Activated CD4-positive, alpha-beta memory T cell treated with anti-CD3 and anti-CD28 coated beads, Interleukin-2, amount 10 ng/mL, durations not matched to agents 7 days and 5 days (primary cell): ENCODE measurements around the gene SLC2A13. TPM values are rescaled to one million over a fixed set of nuclear protein-coding genes. Genes with fewer than 3 reads are reported as not detected.

Source experiments
- CTCF ChIA-PET: fragments of 350-600 bp; sonication (Branson Sonifier 250); formaldehyde crosslinking; loops from one replicate; lab custom pipeline; 2021; ENCODE audit warnings: antibody characterized with exemption, inconsistent platforms; lab: Charles Lee
- POLR2A ChIA-PET: fragments of 350-600 bp; sonication (Branson Sonifier 250); formaldehyde crosslinking; loops from one replicate; lab custom pipeline; 2021; ENCODE audit warnings: antibody characterized with exemption; lab: Charles Lee
- DNase-seq: peaks from one replicate; pipeline ENCODE4 v3.0.0-alpha.2; 2020
- H3K27ac Mint-ChIP-seq: one replicate; pipeline ENCODE4 v1.8.0; 2021; ENCODE audit warnings: mild to moderate bottlenecking, mixed read lengths
- H3K27me3 Mint-ChIP-seq: one replicate; pipeline ENCODE4 v1.8.0; 2021; ENCODE audit warnings: mixed read lengths
- H3K36me3 Mint-ChIP-seq: one replicate; pipeline ENCODE4 v1.8.0; 2021; ENCODE audit warnings: low read depth, mixed read lengths
- H3K4me1 Mint-ChIP-seq: one replicate; pipeline ENCODE4 v1.8.0; 2021; ENCODE audit warnings: mixed read lengths
- H3K4me3 Mint-ChIP-seq: one replicate; pipeline ENCODE4 v1.8.0; 2021; ENCODE audit warnings: mild to moderate bottlenecking, mixed read lengths
- H3K9me3 Mint-ChIP-seq: one replicate; pipeline ENCODE4 v1.8.0; 2021; ENCODE audit warnings: mixed read lengths
- total RNA-seq, 2 experiments: library from RNA; stranded (reverse); gene quantifications; one replicate each; pipeline ENCODE4 v1.2.3, GENCODE V29; 2021

Gene SLC2A13
- total RNA-seq, 2 experiments from 2014 or later: 3.2 to 3.4 TPM

GRCh38 chr12:40028296-40028695 is 77.6 kb downstream of the SLC2A13 start:
- no peaks in the 10 kb centered on the region for H3K4me1 Mint-ChIP-seq
- no peak for DNase-seq
- H3K27me3 Mint-ChIP-seq: no peaks in the 10 kb centered on the region
- no peaks in the 10 kb centered on the region for H3K36me3 Mint-ChIP-seq
- ChIA-PET CTCF (no interaction called here), POLR2A (no interaction called here)
- no peaks in the 10 kb centered on the region for H3K9me3 Mint-ChIP-seq
- no peak overlapping the region for H3K27ac Mint-ChIP-seq
- no peak overlapping the region for H3K4me3 Mint-ChIP-seq

DNA sequence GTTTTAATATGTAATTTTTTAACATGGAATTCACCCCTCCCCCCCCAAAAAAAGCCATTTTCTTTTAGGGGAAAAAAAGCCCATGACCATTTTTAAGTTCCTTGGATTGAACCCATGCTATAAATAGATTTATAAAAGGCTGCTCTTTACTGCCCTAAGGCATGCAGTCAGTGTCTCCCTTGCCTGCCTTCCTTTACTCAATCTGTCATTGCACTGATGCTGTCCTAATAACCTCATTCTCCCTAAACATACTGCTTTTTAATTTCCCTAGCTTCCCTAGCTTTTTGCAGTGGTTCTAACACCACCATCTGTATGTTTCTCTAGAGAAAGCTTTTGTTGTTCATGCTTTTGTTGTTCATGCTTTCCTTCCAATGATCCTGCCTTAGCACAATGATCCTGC is 83.0 kb downstream of the SLC2A13 start:
- ChIA-PET POLR2A (no interaction called here), CTCF (interaction anchor here (1.7 kb wide), 1 partner anchor 11 kb away, joined by 5 read pairs; no protein-coding TSS in a partner anchor)
- H3K27me3 Mint-ChIP-seq: no peaks in the 10 kb centered on the region
- no peaks in the 10 kb centered on the region for H3K4me1 Mint-ChIP-seq
- H3K9me3 Mint-ChIP-seq: no peaks in the 10 kb centered on the region
- no peak for DNase-seq
- H3K36me3 Mint-ChIP-seq: no peaks in the 10 kb centered on the region
- no peak overlapping the region for H3K27ac Mint-ChIP-seq
- no peak overlapping the region for H3K4me3 Mint-ChIP-seq

GRCh38 chr12:40020261-40020691 is 85.6 kb downstream of the SLC2A13 start:
- no peak for DNase-seq
- H3K27me3 Mint-ChIP-seq: no peaks in the 10 kb centered on the region
- ChIA-PET POLR2A (no interaction called here), CTCF (interaction anchor here (2.4 kb wide), 1 partner anchor 9 kb away, joined by 15 read pairs; no protein-coding TSS in a partner anchor)
- H3K36me3 Mint-ChIP-seq: no peaks in the 10 kb centered on the region
- H3K4me1 Mint-ChIP-seq: peaks cover 2% of the 10 kb centered on the region
- no peaks in the 10 kb centered on the region for H3K9me3 Mint-ChIP-seq
- no peak overlapping the region for H3K27ac Mint-ChIP-seq
- H3K4me3 Mint-ChIP-seq: no peak overlapping the region

DNA sequence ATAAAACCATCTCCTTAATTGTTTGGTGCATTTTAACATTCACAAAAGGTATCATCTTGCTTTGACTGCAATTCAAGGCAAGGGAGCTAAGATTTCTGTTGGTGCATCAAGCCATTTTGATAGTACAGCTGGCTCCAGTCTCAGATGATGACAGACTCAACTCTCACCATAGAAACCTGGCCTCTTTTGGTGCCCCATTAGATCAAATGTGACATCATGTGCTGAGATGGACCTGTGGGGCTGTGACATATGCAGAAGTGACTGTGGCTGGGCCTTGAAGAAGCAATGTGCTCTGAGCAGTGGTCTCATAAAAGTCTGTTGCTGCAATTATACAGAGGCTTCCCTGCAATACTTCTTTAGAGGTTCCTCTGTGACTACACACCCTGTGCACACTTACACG is 88.4 kb downstream of the SLC2A13 start:
- no peak for DNase-seq
- H3K4me3 Mint-ChIP-seq: no peak overlapping the region
- H3K27me3 Mint-ChIP-seq: no peaks in the 10 kb centered on the region
- ChIA-PET CTCF (no interaction called here), POLR2A (no interaction called here)
- H3K27ac Mint-ChIP-seq: no peak overlapping the region
- H3K36me3 Mint-ChIP-seq: no peaks in the 10 kb centered on the region
- H3K9me3 Mint-ChIP-seq: no peaks in the 10 kb centered on the region
- H3K4me1 Mint-ChIP-seq: peaks cover 2% of the 10 kb centered on the region

DNA sequence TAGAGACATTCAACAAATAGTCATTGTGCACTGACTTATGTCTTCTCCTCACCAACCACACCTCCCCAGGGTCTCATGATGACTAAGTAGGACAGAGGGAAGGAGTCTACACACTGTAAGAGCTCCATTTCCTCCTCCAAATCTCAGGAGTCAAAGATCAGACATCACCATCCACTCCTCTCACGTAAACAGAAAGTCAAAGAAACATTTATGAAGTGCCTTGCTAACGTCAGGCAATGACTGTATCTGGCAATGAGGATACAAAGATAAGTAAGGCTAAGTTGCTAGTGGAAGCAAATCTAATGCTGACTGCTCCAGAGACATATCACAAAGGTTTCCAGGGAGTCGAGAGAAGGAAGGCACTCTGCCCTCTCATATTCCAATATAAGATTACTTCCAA is 88.9 kb downstream of the SLC2A13 start:
- ChIA-PET POLR2A (no interaction called here), CTCF (interaction anchor here (1.4 kb wide), 1 partner anchor 16 kb away, joined by 3 read pairs; no protein-coding TSS in a partner anchor)
- Mint-ChIP-seq H3K27me3 (no peaks in the 10 kb centered on the region), H3K4me1 (peaks cover 2% of the 10 kb centered on the region), H3K4me3 (no peak overlapping the region), H3K27ac (no peak overlapping the region), H3K9me3 (no peaks in the 10 kb centered on the region), H3K36me3 (no peaks in the 10 kb centered on the region)
- DNase-seq: no peak

GRCh38 chr12:40015881-40016280 is 90.0 kb downstream of the SLC2A13 start:
- Mint-ChIP-seq H3K9me3 (no peaks in the 10 kb centered on the region), H3K4me1 (peaks cover 11% of the 10 kb centered on the region), H3K36me3 (no peaks in the 10 kb centered on the region), H3K27ac (no peak overlapping the region), H3K27me3 (no peaks in the 10 kb centered on the region), H3K4me3 (no peak overlapping the region)
- no peak for DNase-seq
- ChIA-PET CTCF (interaction anchor here (1.4 to 1.5 kb wide), 2 partner anchors 17 to 92 kb away, joined by 3 to 5 read pairs; no protein-coding TSS in a partner anchor), POLR2A (no interaction called here)

DNA sequence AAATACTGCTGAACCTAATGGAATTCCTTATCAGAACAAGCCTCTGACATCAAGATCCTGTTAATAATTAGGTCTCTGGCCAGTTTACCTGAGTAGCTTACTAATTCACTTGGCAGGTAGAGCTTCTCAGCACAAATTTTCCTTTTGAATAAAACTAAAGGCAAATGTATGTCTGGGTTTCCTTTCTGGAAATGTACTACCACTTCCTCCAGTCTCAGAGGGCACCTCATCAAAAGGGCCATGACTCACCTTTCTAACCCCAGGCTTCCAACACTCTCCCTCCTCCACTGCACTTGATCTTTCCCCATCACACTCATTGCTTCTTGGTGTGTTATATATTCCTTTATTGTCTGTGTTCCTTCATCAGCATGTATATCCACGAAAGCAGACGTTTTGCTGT is 90.5 kb downstream of the SLC2A13 start:
- Mint-ChIP-seq H3K9me3 (no peaks in the 10 kb centered on the region), H3K36me3 (no peaks in the 10 kb centered on the region), H3K27me3 (no peaks in the 10 kb centered on the region), H3K27ac (no peak overlapping the region), H3K4me1 (peaks cover 14% of the 10 kb centered on the region), H3K4me3 (no peak overlapping the region)
- ChIA-PET CTCF (interaction anchor here (1.5 kb wide), 1 partner anchor 92 kb away, joined by 5 read pairs; no protein-coding TSS in a partner anchor), POLR2A (no interaction called here)
- no peak for DNase-seq

DNA sequence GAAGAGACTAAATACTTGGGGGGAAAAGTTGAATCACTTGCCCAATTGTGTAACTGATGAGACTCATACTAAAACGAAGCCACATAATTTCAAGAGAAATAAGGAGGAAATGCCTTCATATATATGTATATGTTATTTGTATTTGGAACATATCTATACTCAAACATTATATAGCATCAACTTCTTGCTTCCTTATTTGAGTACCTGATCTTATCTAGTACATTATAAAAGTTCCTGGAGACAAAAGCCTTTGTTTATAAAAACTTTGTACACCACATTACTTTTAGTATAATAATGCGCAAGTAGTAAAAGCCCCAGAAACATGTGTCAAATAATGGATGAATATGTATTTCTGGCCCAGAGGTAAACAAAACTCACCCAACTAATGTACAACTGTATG is 92.0 kb downstream of the SLC2A13 start:
- no peaks in the 10 kb centered on the region for H3K27me3 Mint-ChIP-seq
- ChIA-PET CTCF (no interaction called here), POLR2A (no interaction called here)
- H3K27ac Mint-ChIP-seq: no peak overlapping the region
- H3K36me3 Mint-ChIP-seq: no peaks in the 10 kb centered on the region
- DNase-seq: no peak
- peaks cover 14% of the 10 kb centered on the region for H3K4me1 Mint-ChIP-seq
- H3K4me3 Mint-ChIP-seq: no peak overlapping the region
- no peaks in the 10 kb centered on the region for H3K9me3 Mint-ChIP-seq

DNA sequence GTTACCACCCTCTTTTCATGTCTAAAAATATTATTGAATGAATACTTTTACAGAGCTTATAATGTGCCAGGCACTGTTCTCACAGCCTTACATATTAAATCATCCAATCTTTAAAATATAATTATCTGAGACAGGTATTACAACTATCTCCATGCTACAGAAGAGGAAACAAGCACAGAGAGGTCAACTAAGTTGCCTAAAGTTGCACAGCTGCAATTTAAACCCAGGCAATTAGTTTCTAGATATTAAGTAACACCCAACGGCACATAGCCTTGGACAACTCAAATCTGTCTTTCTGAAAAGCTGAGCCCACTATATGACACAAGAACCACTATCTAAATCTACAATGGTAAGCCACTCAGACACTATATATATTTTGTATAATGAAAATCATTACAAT is 92.6 kb downstream of the SLC2A13 start:
- no peak for DNase-seq
- H3K27ac Mint-ChIP-seq: no peak overlapping the region
- H3K27me3 Mint-ChIP-seq: no peaks in the 10 kb centered on the region
- POLR2A ChIA-PET: no interaction called here
- peaks cover 14% of the 10 kb centered on the region for H3K4me1 Mint-ChIP-seq
- H3K36me3 Mint-ChIP-seq: no peaks in the 10 kb centered on the region
- no peaks in the 10 kb centered on the region for H3K9me3 Mint-ChIP-seq
- CTCF ChIA-PET: no interaction called here
- no peak overlapping the region for H3K4me3 Mint-ChIP-seq

DNA sequence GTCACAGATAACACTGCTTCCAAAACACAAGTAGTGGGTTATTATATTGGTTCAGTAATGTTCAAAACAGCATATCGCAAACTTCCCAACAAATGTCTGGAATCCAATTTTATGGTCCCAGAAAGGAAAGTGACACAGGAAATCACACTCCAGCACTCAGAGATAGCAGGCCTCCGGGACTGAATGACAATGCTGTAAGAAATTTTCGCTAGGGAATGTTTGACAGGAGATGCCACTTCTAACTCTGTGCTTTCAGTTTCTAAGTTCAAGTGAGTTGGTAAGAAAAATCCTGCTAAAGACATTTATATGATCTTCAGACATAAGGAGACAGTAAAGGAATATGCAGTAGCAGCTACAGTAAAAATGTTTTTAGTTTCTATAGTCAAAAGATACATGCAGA is 93.2 kb downstream of the SLC2A13 start:
- CTCF ChIA-PET: interaction anchor here (0.5 kb wide), 1 partner anchor 423 kb away, joined by 5 read pairs; no protein-coding TSS in a partner anchor

GRCh38 chr12:40011775-40012129 is 94.1 kb downstream of the SLC2A13 start:
- no peaks in the 10 kb centered on the region for H3K27me3 Mint-ChIP-seq
- peak overlapping the region; percentile 45 for H3K4me3 Mint-ChIP-seq
- DNase-seq: no peak
- H3K9me3 Mint-ChIP-seq: no peaks in the 10 kb centered on the region
- no peak overlapping the region for H3K27ac Mint-ChIP-seq
- ChIA-PET CTCF (interaction anchor here (0.6 to 2.4 kb wide), 24 partner anchors 9 to 625 kb away, joined by 3 to 55 read pairs (median 4); partner anchors contain the start of gene SLC2A13), POLR2A (interaction anchor here (1.1 to 1.3 kb wide), 2 partner anchors 94 to 96 kb away, joined by 3 to 4 read pairs; partner anchors contain the start of gene SLC2A13)
- H3K4me1 Mint-ChIP-seq: peaks cover 14% of the 10 kb centered on the region
- no peaks in the 10 kb centered on the region for H3K36me3 Mint-ChIP-seq

More for the DNA sequence above, 93.2 kb downstream of the SLC2A13 start:
- H3K36me3 Mint-ChIP-seq: no peaks in the 10 kb centered on the region
- H3K4me3 Mint-ChIP-seq: no peak overlapping the region
- H3K27me3 Mint-ChIP-seq: no peaks in the 10 kb centered on the region
- H3K9me3 Mint-ChIP-seq: no peaks in the 10 kb centered on the region
- POLR2A ChIA-PET: no interaction called here
- H3K27ac Mint-ChIP-seq: no peak overlapping the region
- H3K4me1 Mint-ChIP-seq: peaks cover 14% of the 10 kb centered on the region
- DNase-seq: no peak

- no peak overlapping the region for H3K27ac Mint-ChIP-seq
- H3K9me3 Mint-ChIP-seq: no peaks in the 10 kb centered on the region
- no peaks in the 10 kb centered on the region for H3K27me3 Mint-ChIP-seq
- no peaks in the 10 kb centered on the region for H3K36me3 Mint-ChIP-seq
- H3K4me1 Mint-ChIP-seq: peaks cover 14% of the 10 kb centered on the region
- POLR2A ChIA-PET: interaction anchor here (1.1 to 1.3 kb wide), 2 partner anchors 95 to 97 kb away, joined by 3 to 4 read pairs; partner anchors contain the start of gene SLC2A13
- DNase-seq: peak; percentile 45
- H3K4me3 Mint-ChIP-seq: peak overlapping the region; percentile 45
- CTCF ChIA-PET: interaction anchor here (0.6 to 2.4 kb wide), 27 partner anchors 8 to 702 kb away, joined by 3 to 55 read pairs (median 4); partner anchors contain the start of gene SLC2A13
Measured at GRCh38 chr12:40010899-40011774, 94.7 kb downstream of the SLC2A13 start.
